Muscle layer of colon (tissue), 2 donors: ENCODE measurements around the gene GLI3.
A peak's percentile ranks its signal among the peaks of the same experiment; 100 is the strongest.

Experiments
- H3K27ac ChIP-seq: one replicate; pipeline ENCODE4 v1.7.0; 2013; ENCODE audit warnings: low read depth, mild to moderate bottlenecking, low read length, moderate library complexity
- H3K27me3 ChIP-seq, 2 donors: one replicate each; pipeline ENCODE4 v1.7.0; 2013; ENCODE audit warnings: low read length in 2 of 2, mild to moderate bottlenecking in 2 of 2; ENCODE audit not compliant: insufficient read depth in 2 of 2, control insufficient read depth in 1 of 2
- H3K36me3 ChIP-seq: one replicate; pipeline ENCODE4 v1.7.0; 2013; ENCODE audit warnings: mild to moderate bottlenecking, low read length; ENCODE audit not compliant: insufficient read depth
- H3K4me1 ChIP-seq: one replicate; pipeline ENCODE4 v1.7.0; 2013; ENCODE audit warnings: mild to moderate bottlenecking, low read length; ENCODE audit not compliant: insufficient read depth
- H3K4me3 ChIP-seq, 2 donors: one replicate each; pipeline ENCODE4 v1.7.0; 2013; ENCODE audit warnings: low read length in 2 of 2, low read depth in 1 of 2, mild to moderate bottlenecking in 1 of 2, moderate library complexity in 1 of 2
- H3K9ac ChIP-seq: one replicate; pipeline ENCODE4 v1.7.0; 2013; ENCODE audit warnings: low read length
- H3K9me3 ChIP-seq: one replicate; pipeline ENCODE4 v1.7.0; 2013; ENCODE audit warnings: mild to moderate bottlenecking, low read length
- donor health status: abdominal sarcoma.
- donor health status: Adenocarcinoma of cecum.

GLI3 gene

GRCh38 chr7:42253316-42253715, 16.3 kb upstream of the GLI3 start:
- no peak overlapping the region for H3K27ac ChIP-seq
- no peaks in the 10 kb centered on the region for H3K4me1 ChIP-seq
- no peak overlapping the region for H3K9ac ChIP-seq
- no peaks in the 10 kb centered on the region for H3K27me3 ChIP-seq
- H3K4me3 ChIP-seq = no peak overlapping the region
- no peaks in the 10 kb centered on the region for H3K36me3 ChIP-seq
- no peaks in the 10 kb centered on the region for H3K9me3 ChIP-seq

GRCh38 chr7:42250411-42250810, 13.4 kb upstream of the GLI3 start:
- no peak overlapping the region for H3K27ac ChIP-seq
- H3K9ac ChIP-seq = no peak overlapping the region
- no peaks in the 10 kb centered on the region for H3K36me3 ChIP-seq
- no peaks in the 10 kb centered on the region for H3K9me3 ChIP-seq
- H3K4me1 ChIP-seq = no peaks in the 10 kb centered on the region
- no peaks in the 10 kb centered on the region for H3K27me3 ChIP-seq
- no peak overlapping the region for H3K4me3 ChIP-seq

- H3K9ac ChIP-seq = no peak overlapping the region
- H3K4me3 ChIP-seq = no peak overlapping the region
- no peaks in the 10 kb centered on the region for H3K36me3 ChIP-seq
- H3K27ac ChIP-seq = no peak overlapping the region
- no peaks in the 10 kb centered on the region for H3K4me1 ChIP-seq
- no peaks in the 10 kb centered on the region for H3K9me3 ChIP-seq
- no peaks in the 10 kb centered on the region for H3K27me3 ChIP-seq
Observed at GRCh38 chr7:42248579-42248978, 11.6 kb upstream of the GLI3 start.

GRCh38 chr7:42247301-42247700, 10.3 kb upstream of the GLI3 start:
- Histone ChIP-seq H3K9me3 (no peaks in the 10 kb centered on the region), H3K4me3 (no peak overlapping the region), H3K27ac (no peak overlapping the region), H3K36me3 (no peaks in the 10 kb centered on the region), H3K9ac (no peak overlapping the region), H3K4me1 (no peaks in the 10 kb centered on the region), H3K27me3 (no peaks in the 10 kb centered on the region)

GRCh38 chr7:42244828-42245227, 7.8 kb upstream of the GLI3 start:
- Histone ChIP-seq H3K36me3 (no peaks in the 10 kb centered on the region), H3K9me3 (no peaks in the 10 kb centered on the region), H3K27ac (no peak overlapping the region), H3K9ac (no peak overlapping the region), H3K4me3 (no peak overlapping the region), H3K4me1 (peaks cover 1% of the 10 kb centered on the region), H3K27me3 (no peaks in the 10 kb centered on the region)

GRCh38 chr7:42242381-42242780, 5.4 kb upstream of the GLI3 start:
- no peaks in the 10 kb centered on the region for H3K36me3 ChIP-seq
- no peak overlapping the region for H3K27ac ChIP-seq

GRCh38 chr7:42241424-42241823, 4.4 kb upstream of the GLI3 start:
- Histone ChIP-seq H3K4me3 (no peak overlapping the region), H3K27me3 (no peaks in the 10 kb centered on the region), H3K4me1 (peaks cover 19% of the 10 kb centered on the region)

More at GRCh38 chr7:42242381-42242780, 5.4 kb upstream of the GLI3 start:
- Histone ChIP-seq H3K27me3 (no peaks in the 10 kb centered on the region), H3K4me3 (no peak overlapping the region), H3K9me3 (no peaks in the 10 kb centered on the region), H3K9ac (no peak overlapping the region), H3K4me1 (peaks cover 19% of the 10 kb centered on the region)

GRCh38 chr7:42240416-42240815, 3.4 kb upstream of the GLI3 start:
- Histone ChIP-seq H3K36me3 (no peaks in the 10 kb centered on the region), H3K27me3 (no peaks in the 10 kb centered on the region), H3K4me1 (peaks cover 19% of the 10 kb centered on the region), H3K9me3 (no peaks in the 10 kb centered on the region), H3K27ac (peak overlapping the region; percentile 49), H3K9ac (no peak overlapping the region), H3K4me3 (no peak overlapping the region)

More at GRCh38 chr7:42241424-42241823, 4.4 kb upstream of the GLI3 start:
- Histone ChIP-seq H3K9me3 (no peaks in the 10 kb centered on the region), H3K9ac (no peak overlapping the region), H3K36me3 (no peaks in the 10 kb centered on the region), H3K27ac (no peak overlapping the region)

- Histone ChIP-seq H3K27ac (peak overlapping the region; percentile 86), H3K27me3 (no peaks in the 10 kb centered on the region), H3K36me3 (no peaks in the 10 kb centered on the region), H3K9ac (peak overlapping the region; percentile 25), H3K4me3 (peak overlapping the region in 1 of 2 donors; percentile 49), H3K4me1 (peaks cover 30% of the 10 kb centered on the region), H3K9me3 (no peaks in the 10 kb centered on the region)
Observed at GRCh38 chr7:42238709-42239366, 1.8 kb upstream of the GLI3 start.

GRCh38 chr7:42237811-42238541, 967 bp upstream of the GLI3 start:
- Histone ChIP-seq H3K4me1 (peaks cover 39% of the 10 kb centered on the region), H3K27ac (peak overlapping the region; percentile 86)

GRCh38 chr7:42236266-42236975, 588 bp downstream of the GLI3 start:
- peak overlapping the region; percentile 88 to 92 for H3K4me3 ChIP-seq
- peak overlapping the region; percentile 50 for H3K9ac ChIP-seq
- peaks cover 54% of the 10 kb centered on the region for H3K4me1 ChIP-seq
- H3K36me3 ChIP-seq = no peaks in the 10 kb centered on the region
- peak overlapping the region; percentile 84 for H3K27ac ChIP-seq
- no peaks in the 10 kb centered on the region for H3K9me3 ChIP-seq
- no peaks in the 10 kb centered on the region for H3K27me3 ChIP-seq

More at GRCh38 chr7:42237811-42238541, 967 bp upstream of the GLI3 start:
- Histone ChIP-seq H3K4me3 (peak overlapping the region; percentile 75 to 88), H3K9me3 (no peaks in the 10 kb centered on the region), H3K36me3 (no peaks in the 10 kb centered on the region), H3K27me3 (no peaks in the 10 kb centered on the region), H3K9ac (peak overlapping the region; percentile 65)
